ENCODE measurements around the gene NFIB.
A peak's percentile ranks its signal among the peaks of the same experiment; 100 is the strongest.

The NFIB gene

DNA sequence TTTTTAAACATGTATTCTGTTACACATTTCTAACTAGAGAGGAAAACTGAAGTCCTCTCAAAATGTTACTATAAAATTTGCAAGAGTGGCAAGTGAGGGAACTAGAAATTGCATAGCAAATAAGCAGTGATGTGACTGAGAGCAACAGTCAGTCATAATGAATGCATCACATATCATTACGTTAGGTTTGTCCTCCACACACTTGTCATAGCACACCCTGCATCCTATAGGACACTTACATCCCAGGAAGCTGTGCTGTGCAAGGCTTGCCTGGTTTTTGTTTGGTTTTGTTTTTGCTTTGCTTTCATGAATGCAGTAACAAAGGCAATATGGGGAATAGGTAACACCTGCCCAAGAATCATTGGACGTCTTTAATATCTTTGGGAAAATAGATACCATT is 10.8 kb downstream of the NFIB start:
- DNase-seq, result no peak

- DNase-seq, result no peak
Observed at GRCh38 chr9:14302405-14302804, 11.5 kb downstream of the NFIB start.

DNA sequence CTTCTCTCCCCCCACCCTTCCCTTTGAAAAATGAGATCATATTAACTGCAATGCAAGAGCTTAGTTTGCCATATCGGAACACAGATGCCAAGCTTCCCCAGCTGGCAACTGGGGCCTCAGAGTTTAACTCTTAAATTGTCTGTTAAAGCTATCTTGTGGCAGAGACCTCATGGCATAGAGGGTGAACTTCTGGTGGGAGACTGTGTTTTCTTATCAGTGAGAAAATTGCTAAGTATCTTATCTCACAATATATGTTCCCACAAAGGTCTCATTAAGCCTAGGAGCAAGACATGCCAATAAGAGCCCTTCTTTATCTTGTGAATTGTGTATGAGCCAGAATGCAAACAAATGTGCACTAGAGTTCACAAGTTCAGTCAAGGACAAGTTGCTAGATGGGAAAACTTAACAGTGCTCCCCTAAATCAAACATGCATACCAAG is 12.3 kb downstream of the NFIB start:
- no peak for DNase-seq

- DNase-seq, result no peak
Observed at GRCh38 chr9:14301006-14301405, 12.9 kb downstream of the NFIB start.

DNA sequence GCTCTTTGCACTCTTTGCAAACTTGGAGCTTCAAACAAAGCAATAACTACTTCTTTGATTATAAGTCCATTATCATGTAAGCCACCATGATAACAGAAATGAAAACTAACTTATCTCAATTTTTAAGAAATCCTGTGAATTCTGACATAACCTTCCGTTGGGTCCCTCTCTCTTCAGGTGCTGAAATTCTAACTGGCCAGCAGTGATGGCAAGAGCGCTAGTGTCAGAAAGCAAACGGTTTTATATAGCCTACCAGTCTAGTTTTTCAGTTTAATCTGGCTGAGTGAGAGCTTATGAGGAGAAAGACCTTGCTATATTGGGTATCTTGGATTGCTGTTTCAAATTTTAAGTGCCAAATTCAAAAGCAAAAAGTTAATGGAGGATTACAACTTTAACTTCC is 13.4 kb downstream of the NFIB start:
- DNase-seq, result no peak

DNA sequence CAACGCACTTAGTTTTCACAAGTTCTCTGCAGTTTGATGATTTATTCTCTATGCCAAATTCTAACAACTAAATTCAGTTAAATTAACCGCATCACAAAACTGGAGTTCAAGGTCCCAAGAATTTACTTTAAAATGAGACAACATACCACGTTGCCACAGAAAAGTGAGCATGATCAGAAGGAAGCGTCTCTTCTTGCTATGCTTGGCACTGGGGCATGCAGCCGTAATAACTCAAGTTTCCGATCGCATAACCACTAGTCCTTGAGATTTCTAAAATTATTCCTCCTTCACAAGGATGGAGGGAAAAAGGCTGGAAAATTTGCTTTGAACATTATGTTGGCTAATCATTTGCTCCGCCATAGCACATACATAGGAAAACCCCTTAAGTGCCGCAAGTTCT is 13.9 kb downstream of the NFIB start:
- DNase-seq, result no peak

DNA sequence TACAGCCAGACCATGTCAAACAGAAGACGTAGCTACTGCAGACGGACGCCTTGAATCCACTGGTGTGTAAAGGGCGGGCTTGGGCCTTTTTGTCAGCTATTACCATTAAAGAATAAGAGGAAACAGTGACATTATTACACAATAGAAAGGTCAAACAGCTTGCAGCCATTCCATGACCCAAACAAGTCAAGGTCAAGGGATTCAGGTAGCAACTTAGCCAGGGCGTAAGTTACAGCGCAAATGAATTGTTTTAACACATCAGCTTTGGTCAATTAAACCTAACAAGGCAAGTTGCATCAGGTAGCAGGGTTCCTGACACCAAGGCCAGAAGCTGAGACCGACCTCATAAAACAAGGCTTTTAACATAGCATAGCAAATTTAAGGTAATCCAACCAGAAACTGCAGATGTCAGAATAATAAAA is 15.3 kb downstream of the NFIB start:
- DNase-seq, result no peak

DNA sequence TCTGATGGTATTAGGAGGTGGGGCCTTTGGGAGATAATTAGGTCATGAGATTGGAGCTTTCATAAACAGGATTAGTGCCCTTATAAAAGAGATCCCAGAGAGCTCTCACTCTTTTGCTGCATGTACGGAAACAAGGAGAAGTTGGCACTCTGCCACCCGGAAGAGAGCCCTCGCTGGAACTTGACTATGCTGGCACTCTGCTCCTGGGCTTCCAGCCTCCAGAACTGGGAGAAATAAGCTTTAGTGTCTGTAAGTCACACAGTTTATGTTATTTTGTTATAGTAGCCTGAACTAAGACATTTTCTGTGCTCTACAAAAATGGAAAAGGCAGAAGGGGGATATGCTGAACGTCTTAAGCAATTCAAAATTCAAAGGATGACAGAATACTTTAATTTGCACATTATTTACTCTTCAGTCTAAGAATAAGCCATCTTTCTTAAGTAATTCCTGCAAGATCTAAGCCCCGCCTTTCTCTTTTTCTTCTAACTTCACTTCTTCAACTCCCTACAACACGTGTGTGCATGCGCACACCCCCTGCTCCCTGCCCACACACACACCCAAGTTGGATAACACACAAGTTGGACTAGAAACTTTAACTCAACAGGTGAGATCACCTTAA is 17.3 kb downstream of the NFIB start:
- DNase-seq, result no peak

DNA sequence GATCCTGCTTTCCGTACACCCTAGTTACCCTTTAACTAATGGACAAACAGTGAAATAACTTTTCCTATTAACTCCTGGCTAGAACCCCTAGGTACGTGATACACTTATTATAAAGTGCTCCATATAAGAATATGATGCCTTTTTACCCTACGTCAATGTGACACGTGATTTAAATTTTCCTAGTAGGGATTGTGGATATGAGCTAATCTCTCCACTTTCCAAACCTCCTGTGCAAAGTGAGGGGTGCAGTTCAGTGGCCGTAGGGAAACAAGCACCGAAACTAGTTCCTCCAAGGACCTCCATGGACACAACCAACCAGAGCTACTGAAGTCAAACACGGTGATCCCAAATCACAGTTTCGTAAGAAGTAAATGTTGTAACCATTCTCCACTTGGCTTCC is 19.3 kb downstream of the NFIB start:
- DNase-seq, result no peak

- no peak for DNase-seq
Observed at GRCh38 chr9:14293801-14294200, 20.1 kb downstream of the NFIB start.

DNA sequence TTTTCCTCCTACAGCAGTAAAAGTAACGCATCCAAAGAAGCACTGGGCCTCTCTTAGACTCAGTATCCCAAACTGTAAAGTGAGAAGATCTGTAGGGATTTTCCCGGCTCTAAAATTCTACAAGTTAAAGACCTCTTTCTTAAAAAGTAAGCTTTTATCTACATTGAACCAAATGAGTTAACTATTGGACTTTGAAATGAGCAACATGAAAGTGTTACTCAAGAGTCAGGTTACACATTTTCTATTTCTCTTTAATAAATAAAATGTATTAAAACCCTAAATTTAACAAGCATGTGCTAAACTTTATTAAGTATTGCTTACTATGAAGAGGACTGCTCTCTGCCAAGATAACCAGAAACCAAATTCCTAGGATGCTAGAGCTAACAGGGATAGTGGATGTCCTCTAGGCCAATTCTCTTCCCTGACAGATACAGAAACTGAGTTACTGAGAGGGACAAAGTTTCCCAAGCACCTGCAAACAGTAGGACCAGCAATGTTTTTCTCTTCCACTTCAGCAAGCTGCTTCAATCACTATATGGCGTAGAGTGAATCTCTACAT is 21.7 kb downstream of the NFIB start:
- DNase-seq, result no peak

- no peak for DNase-seq
Observed at GRCh38 chr9:14289916-14290315, 24.0 kb downstream of the NFIB start.

GRCh38 chr9:14288433-14288832 is 25.5 kb downstream of the NFIB start:
- no peak for DNase-seq

DNA sequence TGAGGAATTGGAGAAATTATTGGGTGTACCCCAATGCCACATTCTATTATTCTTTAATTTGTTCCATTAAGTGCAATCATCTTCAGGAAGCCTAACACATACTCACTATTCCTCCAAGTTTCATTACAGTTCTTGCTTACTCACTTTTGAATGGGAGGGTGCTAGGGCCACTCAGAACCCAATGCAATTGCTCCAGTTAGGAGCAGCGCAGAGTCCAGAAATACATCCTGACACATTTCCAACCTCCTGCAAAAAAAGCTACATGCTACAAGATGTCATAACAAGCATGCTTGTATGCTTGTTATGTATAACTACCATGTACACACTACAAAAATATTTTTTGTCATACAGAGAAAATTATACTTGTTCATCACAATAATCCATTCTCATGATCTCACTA is 27.8 kb downstream of the NFIB start:
- no peak for DNase-seq

- no peak for DNase-seq
Observed at GRCh38 chr9:14283276-14283675, 30.7 kb downstream of the NFIB start.

GRCh38 chr9:14281876-14282275 is 32.1 kb downstream of the NFIB start:
- DNase-seq, result no peak

DNA sequence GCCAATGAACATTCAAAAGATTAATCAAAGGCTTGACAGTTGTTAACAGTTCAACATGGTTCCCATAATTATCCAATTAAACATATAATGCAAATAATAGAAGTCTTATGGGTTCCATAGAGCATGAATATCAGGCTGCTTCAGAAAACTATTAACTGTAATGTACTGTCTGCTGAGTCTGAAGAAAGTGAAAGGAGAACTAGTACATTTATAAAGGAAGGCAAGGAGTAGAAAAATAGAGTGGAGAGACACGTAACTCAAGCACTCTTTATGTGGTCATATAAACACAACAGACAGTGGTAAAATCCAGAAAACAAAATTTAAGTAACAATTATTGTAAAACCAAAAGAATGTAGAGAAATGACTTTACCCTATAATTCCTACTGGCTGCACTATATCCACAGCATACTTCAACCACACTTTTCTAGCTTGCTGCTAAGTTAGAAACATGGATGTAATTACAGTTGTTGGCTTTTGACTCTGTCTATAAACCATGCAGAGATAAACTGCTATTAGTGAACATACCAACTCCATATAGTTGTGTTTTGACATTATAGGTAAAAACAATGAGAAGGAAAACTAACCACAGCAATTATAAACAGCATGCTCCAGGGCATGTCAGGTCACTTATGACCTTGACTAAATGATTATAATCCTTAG is 32.7 kb downstream of the NFIB start:
- DNase-seq, result no peak

- DNase-seq, result no peak
Observed at GRCh38 chr9:14279671-14280070, 34.3 kb downstream of the NFIB start.

GRCh38 chr9:14278291-14278721 is 35.6 kb downstream of the NFIB start:
- no peak for DNase-seq

DNA sequence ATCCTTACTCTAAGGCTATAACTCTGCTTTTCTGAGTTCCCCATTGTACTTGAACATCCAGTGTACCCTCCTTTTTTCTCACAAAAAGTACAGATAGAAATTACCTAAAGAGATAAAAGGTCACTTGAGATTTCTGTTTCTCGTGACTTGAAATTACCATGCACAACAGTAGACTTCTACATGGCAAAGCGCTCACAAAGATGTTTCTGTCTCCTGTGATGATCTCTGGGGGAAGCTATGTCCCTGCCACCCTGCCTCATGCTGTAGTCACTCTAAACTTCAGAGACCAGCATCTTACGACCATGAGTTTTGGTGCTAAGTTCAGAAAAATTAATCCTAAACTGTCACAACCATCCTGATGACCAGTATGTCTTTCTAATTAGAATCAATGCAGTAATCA is 36.2 kb downstream of the NFIB start:
- DNase-seq, result no peak

GRCh38 chr9:14277244-14277643 is 36.7 kb downstream of the NFIB start:
- DNase-seq, result peak; percentile 45

DNA sequence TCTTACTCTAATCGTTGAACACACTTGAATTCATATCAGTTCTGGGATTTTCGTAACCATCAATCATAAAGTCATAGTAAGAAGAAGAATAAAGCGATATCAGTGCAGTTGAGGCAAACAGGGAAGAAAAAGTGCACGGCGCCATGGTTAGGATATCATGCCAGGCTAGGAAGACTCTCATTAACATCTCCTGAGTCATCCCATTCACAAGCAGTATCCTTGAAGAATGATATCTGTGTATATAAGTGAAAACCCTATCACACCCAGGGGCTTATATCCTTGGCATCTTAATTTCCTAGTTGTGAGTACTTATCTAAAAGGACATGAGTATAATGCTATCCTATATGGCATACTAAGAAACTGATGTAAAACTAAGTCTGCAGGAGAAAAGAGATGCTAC is 38.6 kb downstream of the NFIB start:
- no peak for DNase-seq

GRCh38 chr9:14273696-14274121 is 40.2 kb downstream of the NFIB start:
- DNase-seq, result no peak

GRCh38 chr9:14272927-14273528 is 40.9 kb downstream of the NFIB start:
- DNase-seq, result no peak

All from NCI-H1048 (cell line).